Hepatocyte (in vitro differentiated cells): ENCODE measurements around the gene CBR4. TPM values are rescaled to one million over a fixed set of nuclear protein-coding genes. Genes with fewer than 3 reads are reported as not detected.

ENCODE experiments used
- DNase-seq: peaks from one replicate; pipeline ENCODE4 v3.0.0-alpha.2; 2016; ENCODE audit warnings: low spot score
- H2AFZ ChIP-seq: fragments of 200-600 bp; sonication (generic); 2 replicates; pipeline ENCODE4 v1.6.0; 2016; ENCODE audit warnings: antibody characterized with exemption, mild to moderate bottlenecking
- H3K27ac ChIP-seq: fragments of 200-600 bp; sonication (generic); 2 replicates; pipeline ENCODE4 v1.5.1; 2016; ENCODE audit warnings: mild to moderate bottlenecking
- H3K27me3 ChIP-seq: fragments of 200-600 bp; sonication (generic); 2 replicates; pipeline ENCODE4 v1.6.1; 2016
- H3K36me3 ChIP-seq: fragments of 200-600 bp; sonication (generic); replicated peaks from 2 replicates; pipeline ENCODE4 v1.5.1; 2016; ENCODE audit warnings: low read depth; ENCODE audit not compliant: insufficient read depth
- H3K4me1 ChIP-seq: fragments of 200-600 bp; sonication (generic); 2 replicates; pipeline ENCODE4 v1.5.1; 2016; ENCODE audit warnings: mild to moderate bottlenecking, moderate library complexity; ENCODE audit not compliant: insufficient read depth
- H3K4me2 ChIP-seq: fragments of 200-600 bp; sonication (generic); 2 replicates; pipeline ENCODE4 v1.6.0; 2016
- H3K4me3 ChIP-seq: fragments of 200-600 bp; sonication (generic); 2 replicates; pipeline ENCODE4 v1.5.1; 2016; ENCODE audit warnings: mild to moderate bottlenecking
- H3K79me2 ChIP-seq: fragments of 200-600 bp; sonication (generic); 2 replicates; pipeline ENCODE4 v1.6.0; 2017; ENCODE audit warnings: mild to moderate bottlenecking
- H3K9me2 ChIP-seq: fragments of 200-600 bp; sonication (generic); replicated peaks from 2 replicates; pipeline ENCODE4 v1.6.0; 2017; ENCODE audit warnings: mild to moderate bottlenecking; ENCODE audit not compliant: insufficient read depth
- H3K9me3 ChIP-seq: fragments of 200-600 bp; sonication (generic); 2 replicates; pipeline ENCODE4 v1.5.1; 2016; ENCODE audit warnings: low read depth, mild to moderate bottlenecking
- H4K20me1 ChIP-seq: fragments of 200-600 bp; sonication (generic); 2 replicates; pipeline ENCODE4 v1.6.0; 2016; ENCODE audit warnings: mild to moderate bottlenecking; ENCODE audit not compliant: insufficient read depth, poor library complexity, severe bottlenecking
- EZH2 ChIP-seq: fragments of 200-600 bp; sonication (generic); IDR thresholded peaks from 2 replicates; pipeline ENCODE4 v1.6.1; 2016; ENCODE audit warnings: antibody characterized with exemption, mild to moderate bottlenecking, borderline replicate concordance
- EZH2phosphoT487 ChIP-seq: fragments of 200-600 bp; sonication (generic); IDR thresholded peaks from one replicate; pipeline ENCODE4 v1.6.1; 2018; ENCODE audit warnings: antibody characterized with exemption, mild to moderate bottlenecking, low read depth, moderate library complexity; ENCODE audit not compliant: unreplicated experiment, severe bottlenecking
- WGBS: methylation state at CpG from one replicate; pipeline ENCODE4 v1.1.6; 2016; ENCODE audit warnings: low lambda C conversion rate; ENCODE audit errors: missing lambda C conversion rate; 5-methylcytosine and 5-hydroxymethylcytosine counted together
- polyA plus RNA-seq: library from polyadenylated mRNA; unstranded; fragments of >200 nt; fragmentation: Nextera tagmentation; extraction: Ambion mirVana; gene quantifications from 2 replicates; pipeline ENCODE4 v1.2.1, GENCODE V29; 2016
- total RNA-seq: library from RNA; depleted of rRNA; stranded (reverse); fragments of >200 nt; gene quantifications from 2 replicates; pipeline ENCODE4 v1.2.3, GENCODE V29; 2014
- TF ChIP-seq, protein P1 (sequence below): fragments of 200-600 bp; sonication (generic); IDR thresholded peaks from 2 replicates; pipeline ENCODE4 v1.5.1; 2016; ENCODE audit warnings: antibody characterized with exemption, mild to moderate bottlenecking; ENCODE audit not compliant: poor library complexity

Gene CBR4
- total and polyA plus RNA-seq, 2 experiments from 2014 or later, result 18.5 to 26.9 TPM

DNA sequence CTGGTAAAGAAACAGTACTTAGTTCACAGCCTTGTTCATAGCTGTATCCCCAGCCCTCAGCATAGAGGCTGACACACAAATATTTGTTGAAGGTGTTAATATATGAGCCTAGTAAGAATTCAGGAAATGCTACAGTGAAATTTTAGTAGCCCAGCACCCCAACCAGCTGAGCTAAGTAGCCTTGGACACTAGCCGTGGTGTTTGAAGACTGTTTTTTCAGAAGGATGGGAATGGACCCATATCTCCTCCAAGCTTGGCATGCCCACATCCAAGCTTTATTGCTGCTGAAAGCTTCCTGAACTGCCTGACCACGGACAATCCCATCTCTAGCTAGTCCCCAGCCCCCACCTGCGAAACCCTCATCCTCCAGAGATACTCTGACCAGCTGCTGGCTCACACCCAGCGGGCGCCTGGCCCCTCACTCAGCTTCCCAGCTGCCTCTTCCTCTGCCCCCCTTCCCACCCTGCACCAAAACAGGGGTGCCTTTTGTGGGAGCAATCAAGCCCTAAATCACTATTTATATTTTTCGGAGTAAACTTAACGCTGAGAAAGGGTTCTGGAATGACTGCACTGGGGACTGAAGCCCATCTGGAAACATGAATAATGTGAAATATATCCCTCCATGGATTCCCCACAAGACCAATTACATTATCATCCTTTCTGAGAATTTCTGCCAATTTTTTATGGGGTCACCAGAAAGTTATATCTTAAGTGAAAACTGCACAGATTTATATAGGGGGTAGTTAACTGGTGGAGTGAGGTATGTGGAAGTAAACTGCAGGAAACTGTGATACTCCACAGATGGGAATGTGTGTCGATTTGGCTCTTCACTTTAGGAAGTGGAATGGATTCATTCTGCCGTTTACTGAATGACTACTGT lies 41.1 kb upstream of the CBR4 start:
- Histone ChIP-seq H3K79me2 (no peaks in the 10 kb centered on the region), H3K27me3 (no peaks in the 10 kb centered on the region), H3K9me2 (no peaks in the 10 kb centered on the region), H3K27ac (no peak overlapping the region), H3K4me2 (no peak overlapping the region), H3K36me3 (no peaks in the 10 kb centered on the region), H3K4me3 (no peak overlapping the region), H2AFZ (no peak overlapping the region), H3K4me1 (peaks cover 9% of the 10 kb centered on the region), H4K20me1 (no peaks in the 10 kb centered on the region), H3K9me3 (no peaks in the 10 kb centered on the region)
- DNase-seq, result no peak
- TF ChIP-seq, protein P1, sequence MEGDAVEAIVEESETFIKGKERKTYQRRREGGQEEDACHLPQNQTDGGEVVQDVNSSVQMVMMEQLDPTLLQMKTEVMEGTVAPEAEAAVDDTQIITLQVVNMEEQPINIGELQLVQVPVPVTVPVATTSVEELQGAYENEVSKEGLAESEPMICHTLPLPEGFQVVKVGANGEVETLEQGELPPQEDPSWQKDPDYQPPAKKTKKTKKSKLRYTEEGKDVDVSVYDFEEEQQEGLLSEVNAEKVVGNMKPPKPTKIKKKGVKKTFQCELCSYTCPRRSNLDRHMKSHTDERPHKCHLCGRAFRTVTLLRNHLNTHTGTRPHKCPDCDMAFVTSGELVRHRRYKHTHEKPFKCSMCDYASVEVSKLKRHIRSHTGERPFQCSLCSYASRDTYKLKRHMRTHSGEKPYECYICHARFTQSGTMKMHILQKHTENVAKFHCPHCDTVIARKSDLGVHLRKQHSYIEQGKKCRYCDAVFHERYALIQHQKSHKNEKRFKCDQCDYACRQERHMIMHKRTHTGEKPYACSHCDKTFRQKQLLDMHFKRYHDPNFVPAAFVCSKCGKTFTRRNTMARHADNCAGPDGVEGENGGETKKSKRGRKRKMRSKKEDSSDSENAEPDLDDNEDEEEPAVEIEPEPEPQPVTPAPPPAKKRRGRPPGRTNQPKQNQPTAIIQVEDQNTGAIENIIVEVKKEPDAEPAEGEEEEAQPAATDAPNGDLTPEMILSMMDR, result no peak
- TF ChIP-seq EZH2phosphoT487, result no peak
- TF ChIP-seq EZH2, result no peak
- 83% methylated on average over 9 of the region's 9 CpGs for WGBS

DNA sequence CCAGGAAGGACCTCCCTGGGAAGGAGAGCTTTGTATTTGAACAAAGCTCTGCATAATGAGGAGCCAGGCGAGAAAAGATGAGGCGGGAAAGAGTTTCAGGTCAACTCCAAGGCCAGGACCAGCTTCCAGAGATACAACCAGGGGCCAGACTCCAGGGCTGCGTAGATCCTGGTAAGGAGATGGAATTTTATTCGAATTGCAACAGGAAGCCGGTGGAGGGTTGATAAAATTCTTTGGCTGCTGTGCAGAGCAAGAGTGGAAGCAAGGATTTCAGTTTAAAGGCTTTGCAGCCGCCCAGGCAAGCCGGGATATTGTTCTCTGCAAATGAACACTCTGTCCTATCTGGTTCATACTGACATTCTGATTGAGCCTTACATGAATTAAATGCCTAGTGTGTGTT lies 40.2 kb upstream of the CBR4 start:
- 71% methylated on average over 7 of the region's 7 CpGs for WGBS
- H3K4me3 ChIP-seq, result no peak overlapping the region
- no peak overlapping the region for H3K27ac ChIP-seq
- no peaks in the 10 kb centered on the region for H3K36me3 ChIP-seq
- H3K4me2 ChIP-seq, result no peak overlapping the region
- TF ChIP-seq EZH2 (no peak), EZH2phosphoT487 (no peak)
- TF ChIP-seq, protein P1, result no peak
- no peaks in the 10 kb centered on the region for H4K20me1 ChIP-seq
- no peaks in the 10 kb centered on the region for H3K9me2 ChIP-seq
- H3K79me2 ChIP-seq, result no peaks in the 10 kb centered on the region
- peaks cover 9% of the 10 kb centered on the region for H3K4me1 ChIP-seq
- no peaks in the 10 kb centered on the region for H3K9me3 ChIP-seq
- no peak overlapping the region for H2AFZ ChIP-seq
- no peaks in the 10 kb centered on the region for H3K27me3 ChIP-seq
- DNase-seq, result no peak

DNA sequence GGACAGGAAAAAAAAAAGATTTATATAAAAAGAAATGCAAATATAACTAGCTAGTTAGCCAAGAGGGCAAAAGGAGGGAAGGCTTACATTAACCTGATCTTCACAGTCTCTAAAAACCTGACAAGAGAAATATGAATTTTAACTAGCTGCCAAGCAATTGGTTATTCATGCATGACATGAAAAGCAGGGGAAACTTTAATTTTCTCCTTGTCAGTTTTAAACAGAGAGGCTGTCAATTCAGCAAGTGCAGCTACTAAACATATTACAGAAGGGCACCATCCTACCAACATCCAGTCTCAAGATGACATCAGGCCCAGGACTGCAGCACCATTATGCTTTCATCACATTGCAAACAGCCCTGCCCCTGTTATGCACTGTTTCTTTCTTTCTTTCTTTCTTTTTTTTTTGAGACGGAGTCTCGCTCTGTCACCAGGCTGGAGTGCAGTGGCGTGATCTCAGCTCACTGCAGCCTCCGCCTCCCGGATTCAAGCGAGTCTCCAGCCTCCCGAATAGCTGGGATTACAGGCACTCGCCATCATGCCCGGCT lies 38.9 kb upstream of the CBR4 start:
- WGBS, result 98% methylated on average over 9 of the region's 9 CpGs
- Histone ChIP-seq H3K9me2 (no peaks in the 10 kb centered on the region), H3K27ac (no peak overlapping the region), H3K79me2 (no peaks in the 10 kb centered on the region), H3K27me3 (no peaks in the 10 kb centered on the region), H3K4me3 (no peak overlapping the region), H4K20me1 (no peaks in the 10 kb centered on the region), H2AFZ (no peak overlapping the region), H3K9me3 (no peaks in the 10 kb centered on the region), H3K36me3 (no peaks in the 10 kb centered on the region), H3K4me1 (peaks cover 9% of the 10 kb centered on the region), H3K4me2 (no peak overlapping the region)
- no peak for DNase-seq
- TF ChIP-seq EZH2 (no peak), EZH2phosphoT487 (no peak)
- TF ChIP-seq, protein P1, result no peak
